OCI-M2 (cell line): Measurements from ENCODE around the gene WSCD1.

ENCODE experiments used
- DNase-seq: peaks from one replicate; lab custom pipeline; 2025; ENCODE audit not compliant: unreplicated experiment; lab: John Stamatoyannopoulos, UW

The WSCD1 gene

DNA sequence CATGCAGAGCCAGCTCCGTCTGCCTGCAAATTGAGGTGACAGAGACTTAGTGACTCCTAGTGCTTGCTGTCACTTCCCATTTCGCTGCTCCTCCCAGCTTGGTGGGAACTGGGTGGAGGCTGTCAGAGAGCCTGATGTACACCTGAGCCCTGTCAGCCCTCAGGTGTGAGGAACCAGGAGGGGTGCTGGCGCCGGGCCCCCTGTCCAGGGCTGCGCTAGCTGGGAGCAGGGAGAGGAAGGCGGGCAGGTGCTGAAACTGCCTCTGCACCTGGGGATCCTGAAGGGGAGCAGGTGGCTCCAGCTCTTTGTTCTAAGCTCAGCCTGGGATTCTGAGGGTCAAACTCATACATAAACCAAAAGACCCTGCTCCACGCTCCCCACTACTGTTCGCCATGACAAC is 10.8 kb upstream of the WSCD1 start:
- DNase-seq: no peak

DNA sequence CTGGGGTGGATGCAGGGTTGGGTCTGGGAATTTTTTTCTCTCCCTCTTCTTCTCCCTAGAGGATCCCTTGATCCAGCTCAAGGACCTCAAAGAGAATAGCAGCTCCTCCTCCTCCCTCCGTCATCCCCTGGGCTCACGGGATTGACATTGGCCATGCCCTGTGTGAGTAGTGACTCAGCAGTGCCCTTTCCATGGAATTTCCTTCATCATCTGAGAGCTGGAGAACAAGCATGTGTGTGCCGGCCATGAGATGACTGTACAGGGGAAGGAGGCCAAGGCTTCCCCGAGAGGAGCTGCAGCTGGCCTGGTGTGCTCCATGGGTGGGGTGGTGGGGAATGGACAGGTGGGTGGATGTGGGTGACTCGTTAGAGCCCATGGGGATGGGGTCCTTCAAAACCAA is 8.9 kb upstream of the WSCD1 start:
- no peak for DNase-seq

DNA sequence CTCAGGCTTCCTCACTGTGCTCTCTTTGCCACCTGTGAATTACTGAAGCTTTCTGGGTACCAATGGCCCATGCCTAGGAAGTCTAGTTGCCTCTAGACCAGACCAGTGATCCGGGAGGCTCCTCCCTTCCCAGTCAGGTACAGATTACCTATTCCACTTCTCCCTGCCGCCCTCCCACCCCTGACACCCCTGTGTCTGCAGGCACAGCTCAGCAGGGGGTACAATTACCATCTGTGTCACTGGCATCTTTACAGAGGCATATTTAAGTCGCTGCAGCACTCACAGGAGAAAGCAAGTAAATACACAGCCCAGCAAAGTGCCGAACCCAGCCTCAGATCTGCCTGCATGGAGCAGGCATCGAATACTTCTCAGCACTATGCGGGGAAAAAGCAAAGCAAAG is 5.3 kb upstream of the WSCD1 start:
- no peak for DNase-seq

DNA sequence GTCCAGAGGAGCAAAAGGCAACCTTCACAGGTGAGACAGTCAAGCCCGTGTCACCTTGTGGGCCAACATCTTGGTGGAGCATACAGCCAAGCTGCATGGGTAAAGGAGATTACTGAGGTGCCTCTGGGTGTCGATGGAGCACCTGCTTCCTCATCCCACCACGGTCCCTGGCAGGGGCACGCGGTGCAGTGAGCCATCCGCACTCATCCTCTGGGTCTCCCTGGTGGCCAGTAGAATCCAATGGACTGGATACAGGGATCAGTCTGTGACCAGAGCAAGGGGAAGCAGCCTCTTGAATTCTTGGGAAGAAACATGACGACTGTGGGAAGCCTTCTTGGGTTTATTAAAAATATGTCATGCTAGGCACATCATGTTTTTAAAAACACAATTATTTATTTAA is 4.8 kb upstream of the WSCD1 start:
- no peak for DNase-seq

DNA sequence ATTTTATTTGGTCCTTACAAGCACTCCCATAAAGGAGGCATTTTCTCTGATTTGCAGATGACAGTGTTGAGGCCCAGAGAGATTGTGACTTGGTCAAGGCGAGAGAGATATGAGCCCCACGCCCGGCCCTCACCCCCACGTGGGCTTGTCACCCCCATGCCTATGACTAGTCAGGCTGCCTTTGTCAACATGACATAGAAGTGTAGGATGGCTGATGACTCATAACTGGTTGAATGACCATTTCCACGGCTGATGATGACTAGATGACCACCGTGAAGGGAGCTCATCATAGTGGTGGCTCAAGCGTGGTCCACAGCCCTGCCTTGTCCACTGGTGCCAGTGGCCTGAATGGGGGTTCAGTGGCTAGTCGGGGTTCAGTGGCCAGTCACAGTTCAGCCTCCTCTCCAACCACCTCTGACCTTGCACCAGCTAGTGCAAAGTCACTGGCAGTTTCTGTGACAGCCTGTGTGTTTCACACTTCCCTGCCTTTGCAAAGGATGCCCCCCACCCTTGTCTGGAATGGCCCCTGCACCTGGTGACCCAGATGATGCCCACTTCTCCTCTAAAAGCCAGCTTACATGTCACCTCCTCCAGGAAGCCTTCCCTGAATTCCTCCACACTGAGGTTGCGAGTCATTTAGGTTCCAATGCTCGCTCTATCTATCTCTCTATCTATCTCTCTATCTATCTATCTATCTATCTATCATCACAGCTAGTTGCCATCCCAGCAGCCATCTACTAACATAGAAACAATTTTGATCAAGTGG is 3.8 kb upstream of the WSCD1 start:
- no peak for DNase-seq

DNA sequence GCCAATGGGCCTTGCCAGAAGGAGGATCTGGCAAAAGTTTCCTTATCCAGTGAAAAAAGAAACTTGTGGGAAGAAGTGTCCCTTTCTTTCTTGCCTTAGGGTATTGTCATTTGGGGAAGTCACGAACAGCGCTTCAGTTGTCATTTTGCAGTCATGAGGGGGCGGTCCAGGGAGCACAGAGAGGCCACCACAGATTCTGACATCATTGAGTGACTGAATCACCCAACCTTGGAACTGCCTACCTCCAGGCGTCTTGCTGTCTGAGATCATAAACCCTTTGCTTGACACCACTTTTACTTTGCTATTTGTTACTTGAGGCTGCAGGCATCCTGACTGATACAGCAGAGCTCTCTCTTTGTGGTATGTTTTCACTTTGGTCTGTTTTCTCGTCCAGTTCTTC is 3.1 kb upstream of the WSCD1 start:
- DNase-seq: no peak

DNA sequence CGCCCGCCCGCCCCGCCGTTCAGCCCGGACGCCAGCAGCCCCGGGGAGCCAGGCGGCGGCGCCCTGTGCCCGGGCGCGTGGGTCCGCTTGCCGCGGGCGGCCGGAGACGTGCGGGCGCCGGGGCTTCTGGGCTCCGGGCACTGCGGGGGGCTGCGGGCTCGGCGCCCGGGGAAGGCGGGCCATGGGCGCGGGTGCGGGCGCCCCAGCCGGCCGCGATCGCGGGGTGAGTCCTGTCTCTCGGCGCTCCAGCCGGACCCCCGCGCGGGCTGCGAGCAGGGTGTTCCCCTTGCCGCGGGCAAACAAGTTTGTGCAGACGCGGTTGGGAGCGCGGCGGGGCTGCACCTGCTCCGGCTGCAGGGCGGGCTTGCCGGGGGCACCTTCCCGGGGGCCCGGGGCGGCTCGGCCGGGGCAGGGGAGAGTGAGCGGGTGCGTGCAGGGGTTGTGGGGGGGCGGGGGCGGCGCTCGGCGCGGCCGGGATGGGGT is 292 bp downstream of the WSCD1 start:
- no peak for DNase-seq

DNA sequence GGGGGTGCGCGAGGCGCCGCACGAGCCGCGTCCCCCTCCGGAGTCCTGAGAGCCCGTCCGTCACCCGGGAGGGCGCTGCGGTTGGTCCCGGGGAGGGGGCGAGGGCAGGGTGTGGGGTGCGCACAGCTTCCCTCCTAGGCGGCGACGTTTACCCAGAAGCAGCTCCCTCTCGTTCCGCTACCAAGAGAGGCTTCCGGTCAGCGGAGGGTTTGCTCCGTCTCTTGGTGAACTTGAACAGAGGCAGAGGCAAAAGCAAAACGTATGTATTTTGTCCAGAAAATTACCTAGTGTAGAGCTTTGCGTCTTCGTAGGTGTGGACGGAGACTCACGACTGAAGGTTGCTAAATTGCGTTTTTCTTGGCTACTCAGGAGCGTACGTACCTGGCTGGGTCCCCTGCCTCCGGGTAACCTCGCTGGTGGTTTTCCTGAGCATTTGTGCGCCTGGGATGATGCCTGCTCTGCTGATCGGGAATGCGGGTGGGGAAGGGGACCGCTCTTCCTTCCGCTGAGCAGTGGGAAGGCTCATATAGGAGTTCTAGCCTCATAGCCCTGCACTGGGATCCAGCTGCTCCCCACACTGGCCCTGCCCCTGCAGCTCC is 833 bp downstream of the WSCD1 start:
- DNase-seq: no peak

DNA sequence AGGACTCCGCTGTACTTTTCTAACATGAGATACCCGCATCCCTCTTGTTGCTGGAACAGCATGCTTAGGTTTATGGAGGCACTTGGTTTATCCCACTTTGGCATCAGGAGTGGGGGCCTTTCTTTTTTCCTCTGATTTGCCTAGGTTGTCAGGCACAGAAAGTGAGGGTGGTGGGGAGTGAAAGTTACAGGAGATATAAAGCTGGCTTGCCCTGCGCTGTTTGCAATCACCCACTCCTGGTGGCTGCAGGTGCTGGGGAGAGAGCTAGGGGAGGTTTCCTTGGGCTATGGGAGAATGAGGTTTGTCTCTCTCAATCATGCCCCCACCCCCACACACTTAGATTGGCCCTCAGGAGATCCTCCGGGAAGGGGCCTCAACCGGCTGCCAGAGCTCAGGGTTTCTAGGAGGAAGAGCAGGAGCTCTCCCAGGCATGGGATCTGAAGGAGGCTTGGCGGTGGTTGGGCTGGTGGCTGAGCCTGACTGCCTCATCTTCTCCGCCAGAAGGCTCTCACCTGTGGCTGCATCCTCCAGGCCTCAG is 1.4 kb downstream of the WSCD1 start:
- DNase-seq: no peak

DNA sequence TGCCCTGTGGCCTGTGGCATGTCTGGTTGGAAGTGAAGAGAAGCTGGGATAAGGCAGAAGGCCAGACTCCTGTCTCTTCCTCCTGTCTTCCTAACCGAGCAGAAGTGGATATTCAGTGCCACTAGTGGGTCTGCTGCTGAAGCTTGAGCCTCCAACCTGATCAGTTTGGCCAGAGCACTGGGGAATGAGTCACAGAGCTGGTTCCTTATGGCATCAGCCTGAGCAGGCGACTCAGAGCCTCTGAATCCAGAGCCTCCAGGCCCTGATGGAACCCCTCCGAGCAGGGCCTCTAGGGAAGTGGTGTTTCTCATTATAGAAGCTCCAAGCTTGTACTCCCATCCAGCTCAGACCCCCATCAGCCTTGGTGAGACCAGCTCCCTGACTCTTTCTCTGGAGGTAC is 2.0 kb downstream of the WSCD1 start:
- no peak for DNase-seq

DNA sequence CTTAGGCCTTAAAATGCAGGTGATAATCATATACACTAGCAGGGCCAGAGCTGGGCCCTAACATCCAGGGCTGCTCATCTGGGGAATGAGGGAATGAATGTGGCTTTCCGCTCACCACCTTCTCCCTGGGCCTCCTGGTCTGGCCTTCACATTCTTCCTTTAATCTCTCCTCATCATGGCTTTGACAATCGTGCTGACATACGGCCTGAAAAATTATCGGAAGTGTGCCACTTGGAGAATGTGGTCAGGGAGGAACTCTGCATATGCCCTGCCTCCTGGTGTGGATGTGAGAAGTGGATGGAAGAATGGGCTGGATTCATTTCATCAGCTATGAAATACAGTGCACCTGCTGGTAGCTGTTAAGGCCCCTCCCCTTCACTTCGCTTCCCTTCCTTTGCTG is 2.4 kb downstream of the WSCD1 start:
- no peak for DNase-seq

DNA sequence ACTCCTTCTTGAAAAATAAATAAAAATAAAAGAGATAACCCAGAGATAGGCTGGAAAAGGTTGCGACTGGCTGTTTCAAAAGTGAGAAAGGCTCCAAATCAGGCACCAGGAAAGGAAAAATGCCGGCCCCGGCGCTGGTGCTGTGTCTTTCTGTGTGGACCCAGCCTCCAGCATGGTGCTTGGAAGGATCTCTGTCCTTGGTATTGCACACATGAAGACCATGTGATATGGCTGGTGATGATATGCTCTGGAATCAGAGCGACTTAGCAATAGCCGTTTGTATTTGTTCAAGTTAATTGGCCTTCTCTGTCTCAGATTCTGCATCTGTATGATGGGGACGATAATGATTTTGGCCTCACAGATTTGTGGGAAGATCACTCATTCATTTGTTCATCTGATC is 3.4 kb downstream of the WSCD1 start:
- no peak for DNase-seq

DNA sequence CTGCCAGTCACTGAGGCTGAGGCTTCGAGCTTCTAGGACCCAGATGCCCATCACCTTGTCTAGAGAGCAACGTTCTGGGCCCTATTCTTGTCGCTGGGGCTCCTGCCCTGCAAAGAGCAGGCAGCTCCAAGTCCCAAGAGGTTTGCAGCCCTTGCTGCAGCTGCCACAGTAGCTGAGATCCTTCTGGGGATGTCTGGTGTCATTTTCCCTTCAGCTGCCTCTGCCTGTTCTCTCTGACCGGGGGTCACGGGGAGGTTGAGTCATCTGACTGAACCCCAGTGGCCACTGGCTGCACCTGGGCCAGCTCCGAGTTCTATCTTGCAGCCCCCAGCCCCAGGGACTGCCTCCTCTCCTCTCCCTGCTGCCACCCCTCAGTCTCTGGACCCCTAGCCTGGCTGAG is 4.9 kb downstream of the WSCD1 start:
- DNase-seq: no peak

DNA sequence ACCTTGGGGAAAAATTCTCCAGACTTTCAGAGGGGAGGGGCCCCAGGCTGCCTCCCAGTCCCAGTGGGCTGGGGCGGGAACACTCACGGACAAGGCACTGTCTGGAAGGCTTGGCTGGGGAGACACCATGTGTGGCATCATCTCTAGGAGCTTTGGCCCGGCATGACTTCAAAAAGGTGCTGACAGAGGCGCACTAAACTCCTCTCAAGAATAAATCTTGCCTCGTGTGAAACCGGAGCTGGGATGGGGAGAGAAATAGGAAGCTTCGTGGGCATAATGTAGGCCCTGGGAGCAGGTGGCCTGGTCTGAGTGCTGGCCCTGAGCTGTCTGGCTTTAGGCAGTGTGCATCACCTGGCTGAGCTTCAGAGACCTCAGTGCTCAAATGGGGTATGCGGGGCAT is 5.7 kb downstream of the WSCD1 start:
- no peak for DNase-seq

DNA sequence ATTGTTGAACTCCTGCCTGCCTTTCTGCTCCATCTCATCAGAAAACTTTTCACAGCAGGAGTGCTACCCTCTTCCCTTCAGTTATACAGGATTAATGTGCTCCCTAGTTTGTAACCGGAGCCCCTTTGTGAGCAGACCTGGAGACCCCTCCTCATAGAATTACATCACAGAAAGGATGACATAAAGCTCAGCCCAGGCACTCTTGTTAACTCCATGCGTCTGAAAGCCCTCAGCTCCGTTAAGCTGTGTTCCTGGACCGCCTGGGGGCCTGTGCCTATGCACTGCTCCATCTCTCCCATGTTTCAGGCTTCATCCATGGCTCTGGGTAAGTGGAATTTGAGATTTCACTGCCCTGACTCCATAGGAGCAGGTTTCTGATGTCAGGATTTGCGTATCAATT is 7.6 kb downstream of the WSCD1 start:
- DNase-seq: no peak

DNA sequence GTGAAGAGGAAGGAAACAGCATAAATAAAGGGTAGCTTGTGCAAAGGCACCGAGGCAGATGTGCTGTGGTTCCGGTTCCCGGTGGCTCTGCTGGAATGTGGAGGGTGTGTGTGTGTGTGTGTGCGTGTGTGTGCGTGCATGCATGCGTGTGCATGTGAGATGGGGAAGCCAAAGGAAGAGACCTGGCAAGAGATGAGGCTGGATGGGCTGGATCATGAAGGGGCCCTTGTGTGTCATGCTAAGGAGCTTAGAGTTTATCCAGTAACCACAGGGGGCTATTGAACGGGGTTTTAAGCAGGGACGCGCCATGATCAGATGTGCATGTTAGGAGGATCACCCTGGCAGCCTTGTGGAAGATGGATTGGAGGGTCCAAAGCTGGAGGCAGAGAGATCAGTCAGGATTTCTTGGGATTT is 8.3 kb downstream of the WSCD1 start:
- no peak for DNase-seq

DNA sequence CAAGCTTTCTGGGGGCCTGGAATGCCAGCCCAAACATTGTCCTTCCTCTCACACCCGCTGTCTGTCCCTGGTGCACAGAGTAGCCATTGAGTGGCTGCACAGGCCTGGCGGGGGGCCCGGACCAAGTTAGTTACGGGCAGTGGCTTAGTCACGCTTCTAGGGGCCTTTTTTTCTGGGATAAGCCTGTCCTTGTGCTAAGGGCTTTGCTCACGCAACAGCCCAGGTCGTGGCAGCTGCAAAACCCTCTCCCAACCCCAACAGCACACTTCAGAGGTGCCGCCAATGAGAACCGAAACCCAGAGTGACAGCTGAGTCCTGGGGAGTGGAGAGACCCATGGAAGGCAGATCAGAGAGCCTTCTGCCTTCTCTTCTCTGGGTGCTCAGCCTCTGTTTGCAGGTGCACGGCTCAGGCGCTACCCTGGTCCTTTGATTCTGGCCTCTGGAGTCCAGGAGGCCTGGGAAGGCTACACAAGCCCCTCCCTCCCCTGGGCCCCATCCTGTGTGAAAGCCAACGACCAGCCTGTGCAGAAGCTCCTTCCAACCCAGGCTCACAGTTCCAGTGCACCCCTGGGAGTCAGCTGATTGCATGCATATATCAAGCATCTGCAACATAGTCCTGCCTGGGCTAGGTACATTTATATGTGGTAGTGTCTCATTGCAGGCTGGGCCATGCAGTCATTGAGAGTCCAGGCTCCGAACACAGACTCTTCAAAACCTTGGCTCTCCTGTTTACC is 9.1 kb downstream of the WSCD1 start:
- DNase-seq: no peak

DNA sequence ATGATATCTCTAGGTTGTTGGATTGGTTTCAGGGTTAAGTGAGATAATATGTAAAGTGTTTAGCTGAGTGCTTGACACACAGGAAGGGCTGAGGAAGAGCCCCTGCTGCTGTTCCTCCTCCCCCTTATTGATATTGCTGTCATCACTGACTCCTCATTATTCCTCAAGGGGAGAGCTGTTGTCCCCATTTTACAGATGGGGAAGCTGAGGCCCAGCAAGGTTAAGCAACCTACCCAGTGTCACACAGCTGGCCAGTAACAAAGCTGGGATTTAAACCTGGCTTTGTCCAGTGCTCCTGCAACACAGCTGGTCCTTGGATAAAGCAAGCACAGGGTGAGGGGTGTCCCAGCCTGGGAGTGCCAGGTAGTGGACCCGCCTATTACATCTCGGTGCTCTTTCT is 9.8 kb downstream of the WSCD1 start:
- DNase-seq: no peak

DNA sequence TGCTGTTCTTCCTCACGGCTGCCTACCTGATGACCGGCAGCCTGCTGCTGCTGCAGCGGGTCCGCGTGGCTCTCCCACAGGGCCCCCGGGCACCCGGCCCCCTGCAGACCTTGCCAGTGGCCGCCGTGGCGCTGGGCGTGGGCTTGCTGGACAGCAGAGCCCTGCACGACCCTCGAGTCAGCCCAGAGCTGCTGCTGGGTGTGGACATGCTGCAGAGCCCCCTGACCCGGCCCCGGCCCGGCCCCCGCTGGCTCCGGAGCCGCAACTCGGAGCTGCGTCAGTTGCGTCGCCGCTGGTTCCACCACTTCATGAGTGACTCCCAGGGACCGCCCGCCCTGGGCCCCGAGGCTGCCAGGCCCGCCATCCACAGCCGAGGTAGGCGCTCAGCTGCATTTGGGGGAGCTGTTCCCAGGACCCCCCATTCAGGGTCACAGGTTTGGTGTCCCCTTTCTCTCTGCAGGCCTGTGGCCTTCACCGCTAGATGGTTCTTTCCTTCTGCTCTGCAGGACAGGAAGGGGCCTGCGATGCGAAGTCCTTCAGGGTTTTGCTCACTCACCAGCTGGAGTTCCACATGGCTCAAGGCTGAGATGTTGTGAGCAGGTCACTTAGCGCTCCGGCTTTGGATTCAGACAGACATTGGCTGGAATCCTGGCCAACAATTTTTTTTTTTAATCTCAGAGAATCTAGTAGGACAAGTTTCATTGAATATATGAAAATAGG is 10.7 kb downstream of the WSCD1 start:
- no peak for DNase-seq

DNA sequence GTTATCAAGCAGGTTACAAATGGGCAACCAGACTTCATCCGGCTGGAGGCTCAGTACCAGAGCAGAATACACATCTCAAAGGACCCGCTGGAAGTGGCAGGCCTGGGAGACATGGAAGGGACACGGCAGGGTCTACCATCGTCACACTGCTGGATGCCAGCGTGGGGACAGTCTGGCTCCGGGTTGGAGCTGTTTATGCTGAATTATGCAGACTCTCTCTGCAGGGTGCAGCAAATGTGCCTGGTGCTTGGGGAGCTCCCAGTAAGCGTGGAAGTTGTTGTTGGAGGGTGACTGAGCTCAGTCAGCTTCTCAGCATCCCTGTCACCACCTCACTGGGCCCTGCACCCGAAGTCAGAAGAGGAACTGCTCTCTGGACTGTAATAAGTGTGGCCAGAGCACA is 12.2 kb downstream of the WSCD1 start:
- DNase-seq: no peak
